K562 (cell line): ENCODE data around the gene HOXC10. TPM values are rescaled to one million over a fixed set of nuclear protein-coding genes. Genes with fewer than 3 reads are reported as not detected.

Experiments
- BCOR ChIP-seq: fragments of 450-650 bp; IDR thresholded peaks from 2 replicates; pipeline ENCODE4 v1.6.1; 2016
- ETV6 ChIP-seq, 3 experiments: fragments of 150-350 bp in 1 of 3; sonication (generic) in 1 of 3; formaldehyde crosslinking in 1 of 3; IDR thresholded peaks; 2 replicates each; pipeline versions ENCODE4 v1.6.1 to v1.8.0; 2014 to 2022; ENCODE audit warnings: borderline replicate concordance in 2 of 3, low read depth in 2 of 3, antibody characterized with exemption in 1 of 3, low read length in 1 of 3, mild to moderate bottlenecking in 1 of 3, missing genetic modification reagents in 1 of 3
- GABPA ChIP-seq: fragments of 200-800 bp; sonication (Bioruptor generic); conservative IDR thresholded peaks from 2 replicates; pipeline ENCODE4 v1.6.1; 2016; ENCODE audit warnings: low read depth, missing genetic modification characterization, missing compliant biosample characterization
- KLF10 ChIP-seq: fragments of 250-450 bp; sonication (Bioruptor Pico); IDR thresholded peaks from 2 replicates; pipeline ENCODE4 v1.6.1; 2021; ENCODE audit warnings: matching md5 sums
- LCOR ChIP-seq: sonication (generic); formaldehyde crosslinking; IDR thresholded peaks from 2 replicates; pipeline ENCODE4 v1.8.0; 2022; ENCODE audit warnings: mild to moderate bottlenecking, missing genetic modification reagents
- MAZ ChIP-seq, 2 experiments: fragments of 450-650 bp in 1 of 2; sonication (generic) in 1 of 2; formaldehyde crosslinking; IDR thresholded peaks in 1 of 2; conservative IDR thresholded peaks in 1 of 2; 2 replicates each; pipeline versions ENCODE4 v1.4.0 to v1.5.0; 2020; ENCODE audit warnings: mild to moderate bottlenecking in 1 of 2, missing genetic modification reagents in 1 of 2
- MYNN ChIP-seq, 2 experiments: sonication (generic); formaldehyde crosslinking in 1 of 2; IDR thresholded peaks; 2 replicates each; pipeline versions ENCODE4 v1.5.0 to v1.6.1; 2016 to 2020; ENCODE audit warnings: antibody characterized with exemption in 1 of 2, missing genetic modification reagents in 1 of 2
- PHF20 ChIP-seq: fragments of 450-650 bp; IDR thresholded peaks from 2 replicates; pipeline ENCODE4 v1.6.1; 2018; ENCODE audit not compliant: partially characterized antibody
- PRPF4 ChIP-seq: fragments of 200-400 bp; formaldehyde crosslinking; IDR thresholded peaks from one replicate; pipeline ENCODE4 v1.6.1; 2017; ENCODE audit warnings: low read length, low read depth, mild to moderate bottlenecking; ENCODE audit not compliant: insufficient read depth, poor library complexity, severe bottlenecking
- RBM14 ChIP-seq: fragments of 200-400 bp; formaldehyde crosslinking; IDR thresholded peaks from 2 replicates; pipeline ENCODE4 v1.6.1; 2018; ENCODE audit warnings: low read depth, mild to moderate bottlenecking, low read length, moderate library complexity, borderline replicate concordance; ENCODE audit not compliant: insufficient read depth
- RBM17 ChIP-seq: fragments of 200-400 bp; formaldehyde crosslinking; IDR thresholded peaks from 2 replicates; pipeline ENCODE4 v1.6.1; 2017; ENCODE audit warnings: low read depth, mild to moderate bottlenecking, low read length, borderline replicate concordance
- RBM39 ChIP-seq: fragments of 200-400 bp; formaldehyde crosslinking; optimal IDR thresholded peaks from 2 replicates; pipeline ENCODE3; 2018; ENCODE audit warnings: low read depth, low read length
- ZFX ChIP-seq: sonication (generic); formaldehyde crosslinking; IDR thresholded peaks from 2 replicates; pipeline ENCODE4 v1.8.0; 2022; ENCODE audit warnings: mild to moderate bottlenecking, missing genetic modification reagents, moderate library complexity
- ZNF316 ChIP-seq: fragments of 450-650 bp; IDR thresholded peaks from 2 replicates; pipeline ENCODE4 v1.6.1; 2016
- ZNF507 ChIP-seq: conservative IDR thresholded peaks from 2 replicates; pipeline ENCODE4 v1.6.1; 2017; ENCODE audit warnings: missing genetic modification characterization, missing compliant biosample characterization
- polyA plus RNA-seq, 8 experiments: library from polyadenylated mRNA; depleted of rRNA in 4 of 8; stranded (reverse) in 5 of 8; unstranded in 3 of 8; fragments of >200 nt; fragmentation: Nextera tagmentation in 2 of 8; fragmentation: Illumina TruSeq in 1 of 8; extraction: Ambion mirVana in 2 of 8; extraction: Trizol in 1 of 8; gene quantifications; 2 replicates each; pipeline versions ENCODE4 v1.2.1 to v1.2.3, GENCODE V29; 2011 to 2014; ENCODE audit warnings: inconsistent platforms in 1 of 8, missing spikeins in 1 of 8
- total RNA-seq, 7 experiments: library from RNA; depleted of rRNA in 6 of 7; stranded (reverse); fragments of >200 nt in 6 of 7; fragmentation: Illumina TruSeq in 2 of 7; extraction: Trizol in 2 of 7; gene quantifications; 2 replicates each; pipeline versions ENCODE4 v1.2.1 to v1.2.3, GENCODE V29; 2011 to 2021; ENCODE audit warnings: low replicate concordance in 1 of 7
- TF ChIP-seq, protein P1 (sequence below): sonication (generic); formaldehyde crosslinking; IDR thresholded peaks from 2 replicates; pipeline ENCODE4 v1.8.0; 2022; ENCODE audit warnings: missing genetic modification reagents, mild to moderate bottlenecking, borderline replicate concordance
- TF ChIP-seq, protein P2 (sequence below): fragments of 250-450 bp; sonication (Bioruptor Pico); IDR thresholded peaks from 2 replicates; pipeline ENCODE4 v1.6.1; 2021; ENCODE audit warnings: mild to moderate bottlenecking
- TF ChIP-seq, protein P3 (sequence below), 2 experiments: fragments of 450-650 bp in 1 of 2; sonication (generic) in 1 of 2; formaldehyde crosslinking in 1 of 2; IDR thresholded peaks in 1 of 2; conservative IDR thresholded peaks in 1 of 2; 2 replicates each; pipeline versions ENCODE4 v1.6.1 to v1.8.1; 2016 to 2023; ENCODE audit warnings: mild to moderate bottlenecking in 2 of 2, moderate library complexity in 2 of 2, inconsistent platforms in 1 of 2, missing genetic modification reagents in 1 of 2

HOXC10 gene
- total and polyA plus RNA-seq, 9 of the 15 experiments (the other 6 are each of a cell fraction or from before 2014, with no cell fraction given): 0.13 to 0.77 (median 0.35) TPM; not detected in 2

DNA sequence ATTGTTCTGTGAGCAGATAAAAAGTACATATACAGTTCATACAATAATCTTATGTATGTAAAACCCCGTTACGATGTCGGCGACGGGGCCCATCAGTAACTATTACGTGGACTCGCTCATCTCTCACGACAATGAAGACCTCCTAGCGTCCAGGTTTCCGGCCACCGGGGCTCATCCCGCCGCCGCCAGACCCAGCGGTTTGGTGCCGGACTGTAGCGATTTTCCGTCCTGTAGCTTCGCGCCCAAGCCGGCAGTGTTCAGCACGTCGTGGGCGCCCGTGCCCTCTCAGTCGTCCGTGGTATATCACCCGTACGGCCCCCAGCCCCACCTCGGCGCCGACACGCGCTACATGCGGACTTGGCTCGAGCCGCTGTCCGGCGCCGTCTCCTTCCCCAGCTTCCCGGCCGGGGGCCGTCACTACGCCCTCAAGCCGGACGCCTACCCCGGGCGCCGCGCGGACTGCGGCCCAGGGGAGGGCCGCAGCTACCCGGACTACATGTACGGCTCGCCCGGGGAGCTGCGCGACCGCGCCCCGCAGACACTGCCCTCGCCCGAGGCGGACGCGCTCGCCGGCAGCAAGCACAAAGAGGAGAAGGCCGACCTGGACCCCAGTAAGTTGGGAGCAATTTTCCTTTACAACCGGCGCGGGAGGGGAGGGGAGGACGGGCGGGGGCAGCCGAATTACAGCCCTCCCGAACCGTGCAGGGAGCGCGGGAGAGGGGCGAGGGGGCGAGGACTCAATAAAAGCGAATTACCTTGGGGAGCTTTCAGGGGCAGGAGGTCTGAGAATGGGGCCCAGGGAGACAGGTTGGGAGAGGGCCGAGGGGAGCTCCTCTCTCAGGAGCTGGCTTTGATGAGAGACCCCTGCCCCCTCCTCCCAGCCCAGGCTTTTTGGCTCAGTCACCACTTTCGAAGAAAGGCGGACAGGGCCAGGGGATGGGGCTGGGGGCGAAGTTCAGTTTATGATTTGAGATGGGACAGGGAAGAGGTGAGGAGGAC is 15.5 kb downstream of the HOXC10 start, which contains the start of gene HOXC9 (continued):
- TF ChIP-seq MAZ (CRISPR knock-in tag; conservative IDR thresholded peaks at IDR 0.05 in 1 of 2, IDR thresholded peaks at IDR 0.05 in 1 of 2) (peak; percentile 60 to 61; a peak in 3 of 4 replicates), LCOR (CRISPR knock-in tag) (0 out of 2 replicates have a peak, but pooled peaks have one; percentile 43), RBM14 (peak; percentile 51; the same call in 1 of the 2 replicates), BCOR (0 out of 2 replicates have a peak, but pooled peaks have one; percentile 6), RBM17 (no peak), KLF10 (no peak), ETV6 (IDR thresholded peaks at IDR 0.05; ENCODE audit: borderline replicate concordance in 1 of 2, low read depth in 2 of 2, low read length in 1 of 2) (no peak), ETV6 (CRISPR knock-in tag; IDR thresholded peaks at IDR 0.05; ENCODE audit: borderline replicate concordance) (peak; percentile 88; the same call in 1 of the 2 replicates), PRPF4 (no peak), MYNN (IDR thresholded peaks at IDR 0.05) (0 out of 2 replicates have a peak, but pooled peaks have one; percentile 17), MYNN (CRISPR knock-in tag; IDR thresholded peaks at IDR 0.05) (no peak), ZFX (CRISPR knock-in tag) (peak; percentile 96), GABPA (tag) (peak; percentile 31; the same call in 1 of the 2 replicates), ZNF507 (tag) (no peak), PHF20 (peak; percentile 59), RBM39 (no peak), ZNF316 (no peak)
- TF ChIP-seq, protein P1, sequence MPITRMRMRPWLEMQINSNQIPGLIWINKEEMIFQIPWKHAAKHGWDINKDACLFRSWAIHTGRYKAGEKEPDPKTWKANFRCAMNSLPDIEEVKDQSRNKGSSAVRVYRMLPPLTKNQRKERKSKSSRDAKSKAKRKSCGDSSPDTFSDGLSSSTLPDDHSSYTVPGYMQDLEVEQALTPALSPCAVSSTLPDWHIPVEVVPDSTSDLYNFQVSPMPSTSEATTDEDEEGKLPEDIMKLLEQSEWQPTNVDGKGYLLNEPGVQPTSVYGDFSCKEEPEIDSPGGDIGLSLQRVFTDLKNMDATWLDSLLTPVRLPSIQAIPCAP (CRISPR knock-in tag): peak; percentile 81; the same call in 1 of the 2 replicates
- TF ChIP-seq, protein P2, sequence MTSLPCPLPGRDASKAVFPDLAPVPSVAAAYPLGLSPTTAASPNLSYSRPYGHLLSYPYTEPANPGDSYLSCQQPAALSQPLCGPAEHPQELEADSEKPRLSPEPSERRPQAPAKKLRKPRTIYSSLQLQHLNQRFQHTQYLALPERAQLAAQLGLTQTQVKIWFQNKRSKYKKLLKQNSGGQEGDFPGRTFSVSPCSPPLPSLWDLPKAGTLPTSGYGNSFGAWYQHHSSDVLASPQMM (CRISPR knock-in tag): no peak
- TF ChIP-seq, protein P3, sequence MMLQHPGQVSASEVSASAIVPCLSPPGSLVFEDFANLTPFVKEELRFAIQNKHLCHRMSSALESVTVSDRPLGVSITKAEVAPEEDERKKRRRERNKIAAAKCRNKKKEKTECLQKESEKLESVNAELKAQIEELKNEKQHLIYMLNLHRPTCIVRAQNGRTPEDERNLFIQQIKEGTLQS (IDR thresholded peaks at IDR 0.05): no peak
- TF ChIP-seq, protein P3 (CRISPR knock-in tag; conservative IDR thresholded peaks at IDR 0.05): peak; percentile 26; the same call in 1 of the 2 replicates
